HCT116 (cell line): ENCODE results near the gene SPIRE2. TPM values are rescaled to one million over a fixed set of nuclear protein-coding genes. Genes with fewer than 3 reads are reported as not detected.

Source experiments
- ATAC-seq: fragments of 200-7000 bp; cut with Tn5 transposase; 2 replicates; pipeline ENCODE4 v1.9.1; 2020; ENCODE audit warnings: mild to moderate bottlenecking, moderate library complexity
- BruUV-seq: library from RNA; stranded (reverse); fragments of 400-500 nt; replicated peaks from 2 replicates; lab custom pipeline; 2021; lab: Mats Ljungman, UMichigan
- CTCF ChIA-PET: fragments of 300-600 bp; sonication (Branson Sonifier 250); formaldehyde crosslinking; loops from one replicate; lab custom pipeline; 2021; ENCODE audit warnings: antibody characterized with exemption; lab: Charles Lee
- POLR2A ChIA-PET: fragments of 300-600, 350-600 bp; sonication (Branson Sonifier 250); formaldehyde crosslinking; loops from one replicate; lab custom pipeline; 2021; ENCODE audit warnings: antibody characterized with exemption; lab: Charles Lee
- RAD21 ChIA-PET, 2 experiments: fragments of 300-600 bp; sonication (Branson Sonifier 250); formaldehyde crosslinking; loops; one replicate each; lab custom pipeline; 2023; ENCODE audit warnings: low total read pairs in 2 of 2; ENCODE audit not compliant: uncharacterized antibody in 2 of 2, unreplicated experiment in 2 of 2, low non-redundant PET in 1 of 2; lab: Charles Lee
- DNase-seq: peaks from one replicate; pipeline ENCODE4 v3.0.0-alpha.2; 2010; ENCODE audit warnings: low read depth, low spot score
- H2AFZ ChIP-seq: fragments of 200-600 bp; shearing (Covaris generic), sonication (generic); 2 replicates; pipeline ENCODE4 v1.6.1; 2017; ENCODE audit warnings: low read depth, mixed run types, mixed read lengths, antibody characterized with exemption, low read length; ENCODE audit not compliant: poor library complexity, severe bottlenecking
- H3K27ac ChIP-seq: 2 replicates; pipeline ENCODE4 v1.5.1; 2012; ENCODE audit warnings: low read depth, low read length
- H3K27me3 ChIP-seq: fragments of 200-600 bp; sonication (generic); 2 replicates; pipeline ENCODE4 v1.6.1; 2016; ENCODE audit warnings: mixed run types, low read length, mixed read lengths; ENCODE audit not compliant: insufficient read depth
- H3K36me3 ChIP-seq, 2 experiments: fragments of 200-500 bp in 1 of 2; fragments of 200-600 bp in 1 of 2; sonication (Bioruptor generic) in 1 of 2; sonication (generic) in 1 of 2; 2 replicates each; pipeline versions ENCODE4 v1.5.1 to v1.6.1; 2014 to 2016; ENCODE audit warnings: low read length in 2 of 2, inconsistent platforms in 1 of 2, mixed read lengths in 1 of 2, mixed run types in 1 of 2; ENCODE audit not compliant: insufficient read depth in 2 of 2, control insufficient read depth in 1 of 2
- H3K4me1 ChIP-seq, 2 experiments: fragments of 200-600 bp in 1 of 2; sonication (generic) in 1 of 2; 2 replicates each; pipeline versions ENCODE4 v1.5.1 to v1.6.1; 2012 to 2017; ENCODE audit warnings: low read length in 2 of 2, inconsistent platforms in 1 of 2, mild to moderate bottlenecking in 1 of 2, mixed read lengths in 1 of 2, mixed run types in 1 of 2, moderate library complexity in 1 of 2; ENCODE audit not compliant: insufficient read depth in 2 of 2, control insufficient read depth in 1 of 2
- H3K4me2 ChIP-seq: fragments of 200-600 bp; sonication (generic); 2 replicates; pipeline ENCODE4 v1.6.1; 2017; ENCODE audit warnings: mixed run types, low read length, mixed read lengths
- H3K4me3 ChIP-seq, 2 experiments: fragments of 200-600 bp in 1 of 2; sonication (generic) in 1 of 2; replicated peaks in 1 of 2; 2 replicates each; pipeline ENCODE4 v1.5.1; 2011 to 2016; ENCODE audit warnings: low read length in 2 of 2, control low read depth in 1 of 2, low read depth in 1 of 2, mild to moderate bottlenecking in 1 of 2, mixed read lengths in 1 of 2, mixed run types in 1 of 2
- H3K79me2 ChIP-seq: fragments of 200-600 bp; sonication (generic); 2 replicates; pipeline ENCODE4 v1.6.1; 2017; ENCODE audit warnings: mild to moderate bottlenecking, mixed run types, low read length, moderate library complexity, mixed read lengths; ENCODE audit not compliant: insufficient read depth
- H3K9ac ChIP-seq: fragments of 200-600 bp; sonication (generic); 2 replicates; pipeline ENCODE4 v1.6.1; 2016; ENCODE audit warnings: low read length, mixed read lengths
- H3K9me2 ChIP-seq: fragments of 200-600 bp; sonication (generic), shearing (Covaris generic); 2 replicates; pipeline ENCODE4 v1.6.1; 2017; ENCODE audit warnings: mixed run types, mild to moderate bottlenecking, moderate library complexity; ENCODE audit not compliant: insufficient read depth
- H3K9me3 ChIP-seq, 2 experiments: fragments of 200-500 bp in 1 of 2; fragments of 200-600 bp in 1 of 2; sonication (Bioruptor generic) in 1 of 2; sonication (generic) in 1 of 2; 2 replicates each; pipeline ENCODE4 v1.6.1; 2014 to 2017; ENCODE audit warnings: low read length in 2 of 2, mixed read lengths in 2 of 2, inconsistent platforms in 1 of 2, low read depth in 1 of 2, mild to moderate bottlenecking in 1 of 2, mixed run types in 1 of 2, moderate library complexity in 1 of 2; ENCODE audit not compliant: control insufficient read depth in 1 of 2, insufficient read depth in 1 of 2
- H4K20me1 ChIP-seq: fragments of 200-600 bp; sonication (generic), shearing (Covaris generic); 2 replicates; pipeline ENCODE4 v1.6.1; 2017; ENCODE audit warnings: mixed run types, mild to moderate bottlenecking, moderate library complexity; ENCODE audit not compliant: insufficient read depth
- CBX3 ChIP-seq: IDR thresholded peaks from 2 replicates; pipeline ENCODE4 v1.6.1; 2012; ENCODE audit warnings: low read depth
- CEBPB ChIP-seq: IDR thresholded peaks from 2 replicates; pipeline ENCODE4 v1.6.1; 2012; ENCODE audit warnings: low read depth
- EGR1 ChIP-seq: IDR thresholded peaks from 2 replicates; pipeline ENCODE4 v1.6.1; 2012; ENCODE audit warnings: low read depth
- EZH2 ChIP-seq: fragments of 200-600 bp; sonication (generic); IDR thresholded peaks from 2 replicates; pipeline ENCODE4 v1.6.1; 2017; ENCODE audit warnings: antibody characterized with exemption, mixed run types
- FOSL1 ChIP-seq: IDR thresholded peaks from 2 replicates; pipeline ENCODE4 v1.6.1; 2012; ENCODE audit warnings: low read depth
- JUND ChIP-seq: IDR thresholded peaks from 2 replicates; pipeline ENCODE4 v1.6.1; 2012
- POLR2A ChIP-seq: IDR thresholded peaks from 2 replicates; pipeline ENCODE4 v1.7.0; 2011; ENCODE audit warnings: borderline replicate concordance; ENCODE audit not compliant: insufficient read depth, insufficient read length; ENCODE audit errors: extremely low read depth
- POLR2AphosphoS5 ChIP-seq: IDR thresholded peaks from 2 replicates; pipeline ENCODE4 v1.6.1; 2011; ENCODE audit warnings: mild to moderate bottlenecking, low read depth, low read length, moderate library complexity
- SP1 ChIP-seq: IDR thresholded peaks from 2 replicates; pipeline ENCODE4 v1.6.1; 2012; ENCODE audit warnings: low read depth
- SRF ChIP-seq: IDR thresholded peaks from 2 replicates; pipeline ENCODE4 v1.6.1; 2012; ENCODE audit warnings: low read depth
- YY1 ChIP-seq: IDR thresholded peaks from 2 replicates; pipeline ENCODE4 v1.6.1; 2011; ENCODE audit warnings: low read length, low read depth, moderate library complexity, mild to moderate bottlenecking; ENCODE audit not compliant: insufficient replicate concordance; ENCODE audit errors: extremely low read depth
- ZFX ChIP-seq: fragments of 450-650 bp; IDR thresholded peaks from 2 replicates; pipeline ENCODE4 v1.6.1; 2017
- ZNF274 ChIP-seq: fragments of 200-500 bp; sonication (Bioruptor generic); IDR thresholded peaks from 2 replicates; pipeline ENCODE4 v1.6.1; 2014; ENCODE audit warnings: mild to moderate bottlenecking, low read depth, low read length, inconsistent platforms
- intact Hi-C: fragments of 100-400 bp; cut with micrococcal nuclease; formaldehyde crosslinking; loops from 2 replicates; pipeline ENCODE4 v1.10.0; 2022
- total RNA-seq: library from RNA; stranded (reverse); gene quantifications from one replicate; pipeline ENCODE4 v1.2.1, GENCODE V29; 2021; ENCODE audit not compliant: unreplicated experiment
- TF ChIP-seq, protein P1 (sequence below): IDR thresholded peaks from 2 replicates; pipeline ENCODE4 v1.6.1; 2012
- TF ChIP-seq, protein P2 (sequence below): IDR thresholded peaks from 2 replicates; pipeline ENCODE4 v1.6.1; 2012; ENCODE audit warnings: low read depth

Gene SPIRE2
- total RNA-seq, 1 experiment from 2014 or later: 21.2 TPM

DNA sequence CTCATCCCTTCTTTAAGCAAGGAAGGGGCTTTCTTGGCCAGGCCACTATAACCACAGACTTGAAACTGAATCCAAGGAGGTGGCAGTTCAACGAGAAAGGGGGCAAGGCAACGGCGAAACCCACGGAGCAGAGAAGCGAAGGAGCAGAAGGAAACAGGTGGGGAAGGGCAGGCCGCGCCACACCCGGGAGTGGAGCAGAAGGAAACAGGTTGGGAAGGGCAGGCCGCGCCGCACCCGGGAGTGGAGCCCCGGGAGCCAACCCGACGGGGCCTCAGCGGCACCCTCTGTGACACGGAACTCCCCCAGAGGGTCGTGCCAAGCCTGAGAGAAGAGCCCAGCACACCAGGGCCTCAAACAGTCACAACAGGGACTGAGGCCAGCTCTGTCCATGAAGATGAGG lies 32.2 kb upstream of the SPIRE2 start:
- POLR2A ChIA-PET: interaction anchor here (0.6 kb wide), 1 partner anchor 134 kb away, joined by 3 read pairs; no protein-coding TSS in a partner anchor
- H3K4me1 ChIP-seq: no peaks in the 10 kb centered on the region
- CTCF ChIA-PET: no interaction called here

More for the DNA sequence above, 32.2 kb upstream of the SPIRE2 start:
- Histone ChIP-seq H3K4me2 (no peak overlapping the region), H3K9me3 (no peaks in the 10 kb centered on the region), H3K27ac (no peak overlapping the region), H3K4me3 (no peak overlapping the region), H3K9me2 (no peaks in the 10 kb centered on the region), H3K36me3 (peaks cover 44 to 70% of the 10 kb centered on the region in 2 experiments), H2AFZ (no peak overlapping the region)
- RAD21 ChIA-PET: no interaction called here
- no peak for TF ChIP-seq SP1
- TF ChIP-seq POLR2AphosphoS5: no peak
- TF ChIP-seq ZNF274: no peak
- TF ChIP-seq, protein P1, sequence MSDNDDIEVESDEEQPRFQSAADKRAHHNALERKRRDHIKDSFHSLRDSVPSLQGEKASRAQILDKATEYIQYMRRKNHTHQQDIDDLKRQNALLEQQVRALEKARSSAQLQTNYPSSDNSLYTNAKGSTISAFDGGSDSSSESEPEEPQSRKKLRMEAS: no peak
- TF ChIP-seq ZFX: no peak
- no peak for TF ChIP-seq EZH2
- TF ChIP-seq, protein P2, sequence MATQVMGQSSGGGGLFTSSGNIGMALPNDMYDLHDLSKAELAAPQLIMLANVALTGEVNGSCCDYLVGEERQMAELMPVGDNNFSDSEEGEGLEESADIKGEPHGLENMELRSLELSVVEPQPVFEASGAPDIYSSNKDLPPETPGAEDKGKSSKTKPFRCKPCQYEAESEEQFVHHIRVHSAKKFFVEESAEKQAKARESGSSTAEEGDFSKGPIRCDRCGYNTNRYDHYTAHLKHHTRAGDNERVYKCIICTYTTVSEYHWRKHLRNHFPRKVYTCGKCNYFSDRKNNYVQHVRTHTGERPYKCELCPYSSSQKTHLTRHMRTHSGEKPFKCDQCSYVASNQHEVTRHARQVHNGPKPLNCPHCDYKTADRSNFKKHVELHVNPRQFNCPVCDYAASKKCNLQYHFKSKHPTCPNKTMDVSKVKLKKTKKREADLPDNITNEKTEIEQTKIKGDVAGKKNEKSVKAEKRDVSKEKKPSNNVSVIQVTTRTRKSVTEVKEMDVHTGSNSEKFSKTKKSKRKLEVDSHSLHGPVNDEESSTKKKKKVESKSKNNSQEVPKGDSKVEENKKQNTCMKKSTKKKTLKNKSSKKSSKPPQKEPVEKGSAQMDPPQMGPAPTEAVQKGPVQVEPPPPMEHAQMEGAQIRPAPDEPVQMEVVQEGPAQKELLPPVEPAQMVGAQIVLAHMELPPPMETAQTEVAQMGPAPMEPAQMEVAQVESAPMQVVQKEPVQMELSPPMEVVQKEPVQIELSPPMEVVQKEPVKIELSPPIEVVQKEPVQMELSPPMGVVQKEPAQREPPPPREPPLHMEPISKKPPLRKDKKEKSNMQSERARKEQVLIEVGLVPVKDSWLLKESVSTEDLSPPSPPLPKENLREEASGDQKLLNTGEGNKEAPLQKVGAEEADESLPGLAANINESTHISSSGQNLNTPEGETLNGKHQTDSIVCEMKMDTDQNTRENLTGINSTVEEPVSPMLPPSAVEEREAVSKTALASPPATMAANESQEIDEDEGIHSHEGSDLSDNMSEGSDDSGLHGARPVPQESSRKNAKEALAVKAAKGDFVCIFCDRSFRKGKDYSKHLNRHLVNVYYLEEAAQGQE: no peak
- no peak for TF ChIP-seq FOSL1
- no peak for TF ChIP-seq SRF
- no peak for TF ChIP-seq YY1
- TF ChIP-seq JUND: no peak
- no peak for TF ChIP-seq CEBPB
- no peak for TF ChIP-seq CBX3
- no peak for TF ChIP-seq EGR1
- no peak for TF ChIP-seq POLR2A
- TF ChIP-seq, all 23 proteins: peak for 0
- no peaks in the 10 kb centered on the region for H3K27me3 ChIP-seq
- DNase-seq: no peak
- intact Hi-C loops: no loop called here
- BruUV-seq: no TSS peak
- no peak overlapping the region for H3K9ac ChIP-seq
- no peaks in the 10 kb centered on the region for H4K20me1 ChIP-seq
- H3K79me2 ChIP-seq: peaks cover 56% of the 10 kb centered on the region
- ATAC-seq: no peak
